HCT116 (cell line): ENCODE data around the gene ZC2HC1C. TPM values are rescaled to one million over a fixed set of nuclear protein-coding genes. Genes with fewer than 3 reads are reported as not detected.

Experiments used
- ATAC-seq: fragments of 200-7000 bp; cut with Tn5 transposase; 2 replicates; pipeline ENCODE4 v1.9.1; 2020; ENCODE audit warnings: mild to moderate bottlenecking, moderate library complexity
- BruUV-seq: library from RNA; stranded (reverse); fragments of 400-500 nt; replicated peaks from 2 replicates; lab custom pipeline; 2021; lab: Mats Ljungman, UMichigan
- CTCF ChIA-PET: fragments of 300-600 bp; sonication (Branson Sonifier 250); formaldehyde crosslinking; loops from one replicate; lab custom pipeline; 2021; ENCODE audit warnings: antibody characterized with exemption; lab: Charles Lee
- POLR2A ChIA-PET: fragments of 300-600, 350-600 bp; sonication (Branson Sonifier 250); formaldehyde crosslinking; loops from one replicate; lab custom pipeline; 2021; ENCODE audit warnings: antibody characterized with exemption; lab: Charles Lee
- RAD21 ChIA-PET, 2 experiments: fragments of 300-600 bp; sonication (Branson Sonifier 250); formaldehyde crosslinking; loops; one replicate each; lab custom pipeline; 2023; ENCODE audit warnings: low total read pairs in 2 of 2; ENCODE audit not compliant: uncharacterized antibody in 2 of 2, unreplicated experiment in 2 of 2, low non-redundant PET in 1 of 2; lab: Charles Lee
- DNase-seq: peaks from one replicate; pipeline ENCODE4 v3.0.0-alpha.2; 2010; ENCODE audit warnings: low read depth, low spot score
- H2AFZ ChIP-seq: fragments of 200-600 bp; shearing (Covaris generic), sonication (generic); 2 replicates; pipeline ENCODE4 v1.6.1; 2017; ENCODE audit warnings: low read depth, mixed run types, mixed read lengths, antibody characterized with exemption, low read length; ENCODE audit not compliant: poor library complexity, severe bottlenecking
- H3K27ac ChIP-seq: 2 replicates; pipeline ENCODE4 v1.5.1; 2012; ENCODE audit warnings: low read depth, low read length
- H3K27me3 ChIP-seq: fragments of 200-600 bp; sonication (generic); 2 replicates; pipeline ENCODE4 v1.6.1; 2016; ENCODE audit warnings: mixed run types, low read length, mixed read lengths; ENCODE audit not compliant: insufficient read depth
- H3K36me3 ChIP-seq, 2 experiments: fragments of 200-500 bp in 1 of 2; fragments of 200-600 bp in 1 of 2; sonication (Bioruptor generic) in 1 of 2; sonication (generic) in 1 of 2; 2 replicates each; pipeline versions ENCODE4 v1.5.1 to v1.6.1; 2014 to 2016; ENCODE audit warnings: low read length in 2 of 2, inconsistent platforms in 1 of 2, mixed read lengths in 1 of 2, mixed run types in 1 of 2; ENCODE audit not compliant: insufficient read depth in 2 of 2, control insufficient read depth in 1 of 2
- H3K4me1 ChIP-seq, 2 experiments: fragments of 200-600 bp in 1 of 2; sonication (generic) in 1 of 2; 2 replicates each; pipeline versions ENCODE4 v1.5.1 to v1.6.1; 2012 to 2017; ENCODE audit warnings: low read length in 2 of 2, inconsistent platforms in 1 of 2, mild to moderate bottlenecking in 1 of 2, mixed read lengths in 1 of 2, mixed run types in 1 of 2, moderate library complexity in 1 of 2; ENCODE audit not compliant: insufficient read depth in 2 of 2, control insufficient read depth in 1 of 2
- H3K4me2 ChIP-seq: fragments of 200-600 bp; sonication (generic); 2 replicates; pipeline ENCODE4 v1.6.1; 2017; ENCODE audit warnings: mixed run types, low read length, mixed read lengths
- H3K4me3 ChIP-seq, 2 experiments: fragments of 200-600 bp in 1 of 2; sonication (generic) in 1 of 2; replicated peaks in 1 of 2; 2 replicates each; pipeline ENCODE4 v1.5.1; 2011 to 2016; ENCODE audit warnings: low read length in 2 of 2, control low read depth in 1 of 2, low read depth in 1 of 2, mild to moderate bottlenecking in 1 of 2, mixed read lengths in 1 of 2, mixed run types in 1 of 2
- H3K79me2 ChIP-seq: fragments of 200-600 bp; sonication (generic); 2 replicates; pipeline ENCODE4 v1.6.1; 2017; ENCODE audit warnings: mild to moderate bottlenecking, mixed run types, low read length, moderate library complexity, mixed read lengths; ENCODE audit not compliant: insufficient read depth
- H3K9ac ChIP-seq: fragments of 200-600 bp; sonication (generic); 2 replicates; pipeline ENCODE4 v1.6.1; 2016; ENCODE audit warnings: low read length, mixed read lengths
- H3K9me2 ChIP-seq: fragments of 200-600 bp; sonication (generic), shearing (Covaris generic); 2 replicates; pipeline ENCODE4 v1.6.1; 2017; ENCODE audit warnings: mixed run types, mild to moderate bottlenecking, moderate library complexity; ENCODE audit not compliant: insufficient read depth
- H3K9me3 ChIP-seq, 2 experiments: fragments of 200-500 bp in 1 of 2; fragments of 200-600 bp in 1 of 2; sonication (Bioruptor generic) in 1 of 2; sonication (generic) in 1 of 2; 2 replicates each; pipeline ENCODE4 v1.6.1; 2014 to 2017; ENCODE audit warnings: low read length in 2 of 2, mixed read lengths in 2 of 2, inconsistent platforms in 1 of 2, low read depth in 1 of 2, mild to moderate bottlenecking in 1 of 2, mixed run types in 1 of 2, moderate library complexity in 1 of 2; ENCODE audit not compliant: control insufficient read depth in 1 of 2, insufficient read depth in 1 of 2
- H4K20me1 ChIP-seq: fragments of 200-600 bp; sonication (generic), shearing (Covaris generic); 2 replicates; pipeline ENCODE4 v1.6.1; 2017; ENCODE audit warnings: mixed run types, mild to moderate bottlenecking, moderate library complexity; ENCODE audit not compliant: insufficient read depth
- CBX3 ChIP-seq: IDR thresholded peaks from 2 replicates; pipeline ENCODE4 v1.6.1; 2012; ENCODE audit warnings: low read depth
- CEBPB ChIP-seq: IDR thresholded peaks from 2 replicates; pipeline ENCODE4 v1.6.1; 2012; ENCODE audit warnings: low read depth
- EGR1 ChIP-seq: IDR thresholded peaks from 2 replicates; pipeline ENCODE4 v1.6.1; 2012; ENCODE audit warnings: low read depth
- ELF1 ChIP-seq: IDR thresholded peaks from 2 replicates; pipeline ENCODE4 v1.6.1; 2012; ENCODE audit warnings: low read depth, borderline replicate concordance
- FOSL1 ChIP-seq: IDR thresholded peaks from 2 replicates; pipeline ENCODE4 v1.6.1; 2012; ENCODE audit warnings: low read depth
- JUND ChIP-seq: IDR thresholded peaks from 2 replicates; pipeline ENCODE4 v1.6.1; 2012
- MAX ChIP-seq: IDR thresholded peaks from 2 replicates; pipeline ENCODE4 v1.6.1; 2012
- POLR2A ChIP-seq: IDR thresholded peaks from 2 replicates; pipeline ENCODE4 v1.7.0; 2011; ENCODE audit warnings: borderline replicate concordance; ENCODE audit not compliant: insufficient read depth, insufficient read length; ENCODE audit errors: extremely low read depth
- RAD21 ChIP-seq: IDR thresholded peaks from 2 replicates; pipeline ENCODE4 v1.6.1; 2012; ENCODE audit warnings: low read depth, mild to moderate bottlenecking
- YY1 ChIP-seq: IDR thresholded peaks from 2 replicates; pipeline ENCODE4 v1.6.1; 2011; ENCODE audit warnings: low read length, low read depth, moderate library complexity, mild to moderate bottlenecking; ENCODE audit not compliant: insufficient replicate concordance; ENCODE audit errors: extremely low read depth
- ZFX ChIP-seq: fragments of 450-650 bp; IDR thresholded peaks from 2 replicates; pipeline ENCODE4 v1.6.1; 2017
- intact Hi-C: fragments of 100-400 bp; cut with micrococcal nuclease; formaldehyde crosslinking; loops from 2 replicates; pipeline ENCODE4 v1.10.0; 2022
- total RNA-seq: library from RNA; stranded (reverse); gene quantifications from one replicate; pipeline ENCODE4 v1.2.1, GENCODE V29; 2021; ENCODE audit not compliant: unreplicated experiment
- TF ChIP-seq, protein P1 (sequence below): IDR thresholded peaks from 2 replicates; pipeline ENCODE4 v1.6.1; 2012
- TF ChIP-seq, protein P2 (sequence below): IDR thresholded peaks from 2 replicates; pipeline ENCODE4 v1.6.1; 2012; ENCODE audit warnings: low read depth
- TF ChIP-seq, protein P3 (sequence below), 3 experiments: fragments of 200-600 bp in 1 of 3; sonication (generic) in 1 of 3; IDR thresholded peaks in 2 of 3; conservative IDR thresholded peaks in 1 of 3; 2 replicates each; pipeline ENCODE4 v1.5.1; 2012 to 2017; ENCODE audit warnings: low read depth in 2 of 3, low read length in 2 of 3, antibody characterized with exemption in 1 of 3, borderline replicate concordance in 1 of 3, control low read depth in 1 of 3, mild to moderate bottlenecking in 1 of 3, mixed read lengths in 1 of 3, mixed run types in 1 of 3, moderate library complexity in 1 of 3; ENCODE audit not compliant: insufficient read depth in 1 of 3

The ZC2HC1C gene
- total RNA-seq, 1 experiment from 2014 or later = 0.98 TPM

DNA sequence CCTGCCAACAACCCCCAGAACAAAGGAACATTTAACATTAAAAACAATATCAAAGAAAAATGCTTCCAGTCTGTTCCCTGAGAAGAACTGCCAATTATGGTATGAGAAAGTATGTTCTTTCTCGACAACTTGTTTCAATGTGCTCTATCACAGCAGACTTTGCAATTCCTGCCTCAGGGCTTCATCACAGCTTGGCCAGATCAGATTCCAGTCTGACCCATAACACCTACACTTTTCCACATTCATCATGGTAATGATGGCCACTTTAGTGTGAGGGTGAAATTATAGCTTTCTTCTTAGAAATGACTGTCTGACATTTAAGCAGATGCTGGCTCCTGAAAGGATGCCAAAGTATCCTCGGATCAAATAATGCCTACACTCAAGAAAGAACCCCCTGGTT is 40.4 kb downstream of the ZC2HC1C start:
- RAD21 ChIA-PET = no interaction called here
- Histone ChIP-seq H3K27ac (no peak overlapping the region), H3K36me3 (peaks cover 45 to 50% of the 10 kb centered on the region in 2 experiments), H2AFZ (no peak overlapping the region), H3K4me1 (no peaks in the 10 kb centered on the region), H3K9me2 (no peaks in the 10 kb centered on the region), H3K79me2 (no peaks in the 10 kb centered on the region), H3K4me3 (no peak overlapping the region), H3K27me3 (no peaks in the 10 kb centered on the region), H3K4me2 (no peak overlapping the region), H3K9ac (no peak overlapping the region), H4K20me1 (no peaks in the 10 kb centered on the region), H3K9me3 (no peaks in the 10 kb centered on the region)
- TF ChIP-seq RAD21 = no peak
- no peak for TF ChIP-seq CEBPB
- no peak for TF ChIP-seq MAX
- TF ChIP-seq, protein P1, sequence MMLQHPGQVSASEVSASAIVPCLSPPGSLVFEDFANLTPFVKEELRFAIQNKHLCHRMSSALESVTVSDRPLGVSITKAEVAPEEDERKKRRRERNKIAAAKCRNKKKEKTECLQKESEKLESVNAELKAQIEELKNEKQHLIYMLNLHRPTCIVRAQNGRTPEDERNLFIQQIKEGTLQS = no peak
- TF ChIP-seq ELF1 = no peak
- no peak for TF ChIP-seq FOSL1
- TF ChIP-seq CBX3 = no peak
- TF ChIP-seq EGR1 = no peak
- POLR2A ChIA-PET = no interaction called here
- intact Hi-C loops = no loop called here
- ATAC-seq (no peak), DNase-seq (no peak)
- CTCF ChIA-PET = no interaction called here
- no TSS peak for BruUV-seq

DNA sequence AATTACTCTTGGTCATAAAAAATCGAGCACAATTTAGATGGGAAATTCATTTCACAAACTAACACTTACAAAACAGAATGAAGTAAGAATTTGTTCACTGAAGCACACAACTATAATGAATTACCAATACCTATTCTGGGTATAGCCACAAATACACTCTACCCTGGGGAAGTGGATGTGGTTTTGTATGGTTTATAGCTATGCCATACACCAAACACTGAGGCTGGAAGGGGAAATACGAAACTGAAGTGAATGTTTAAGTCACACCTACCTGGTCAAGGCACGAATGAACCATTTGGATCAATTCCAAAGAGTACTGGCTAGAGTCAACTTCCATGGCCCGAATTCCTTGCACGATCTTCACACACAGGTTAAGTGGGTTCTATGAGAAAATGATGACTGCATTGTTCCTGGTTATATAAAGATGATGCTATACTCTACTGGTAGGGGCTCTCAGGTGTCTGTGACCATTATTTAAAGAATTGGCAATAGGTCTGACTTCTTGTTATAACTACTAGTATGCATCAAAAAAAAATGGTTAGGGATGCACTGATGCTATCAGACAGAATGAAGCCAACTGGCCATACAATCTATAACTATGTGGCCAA is 44.6 kb downstream of the ZC2HC1C start:
- ChIA-PET POLR2A (no interaction called here), CTCF (no interaction called here), RAD21 (no interaction called here)
- BruUV-seq = no TSS peak
- H3K9ac ChIP-seq = no peak overlapping the region
- ATAC-seq (no peak), DNase-seq (no peak)
- H3K4me1 ChIP-seq = no peaks in the 10 kb centered on the region
- H3K4me2 ChIP-seq = no peak overlapping the region
- no peaks in the 10 kb centered on the region for H3K9me3 ChIP-seq
- H3K79me2 ChIP-seq = no peaks in the 10 kb centered on the region
- peaks cover 48 to 51% of the 10 kb centered on the region in 2 experiments for H3K36me3 ChIP-seq
- no peak overlapping the region for H2AFZ ChIP-seq
- no peak overlapping the region for H3K4me3 ChIP-seq
- intact Hi-C loops = no loop called here
- H3K27me3 ChIP-seq = no peaks in the 10 kb centered on the region
- H3K27ac ChIP-seq = no peak overlapping the region
- no peaks in the 10 kb centered on the region for H3K9me2 ChIP-seq
- H4K20me1 ChIP-seq = no peaks in the 10 kb centered on the region
- TF ChIP-seq, protein P2, sequence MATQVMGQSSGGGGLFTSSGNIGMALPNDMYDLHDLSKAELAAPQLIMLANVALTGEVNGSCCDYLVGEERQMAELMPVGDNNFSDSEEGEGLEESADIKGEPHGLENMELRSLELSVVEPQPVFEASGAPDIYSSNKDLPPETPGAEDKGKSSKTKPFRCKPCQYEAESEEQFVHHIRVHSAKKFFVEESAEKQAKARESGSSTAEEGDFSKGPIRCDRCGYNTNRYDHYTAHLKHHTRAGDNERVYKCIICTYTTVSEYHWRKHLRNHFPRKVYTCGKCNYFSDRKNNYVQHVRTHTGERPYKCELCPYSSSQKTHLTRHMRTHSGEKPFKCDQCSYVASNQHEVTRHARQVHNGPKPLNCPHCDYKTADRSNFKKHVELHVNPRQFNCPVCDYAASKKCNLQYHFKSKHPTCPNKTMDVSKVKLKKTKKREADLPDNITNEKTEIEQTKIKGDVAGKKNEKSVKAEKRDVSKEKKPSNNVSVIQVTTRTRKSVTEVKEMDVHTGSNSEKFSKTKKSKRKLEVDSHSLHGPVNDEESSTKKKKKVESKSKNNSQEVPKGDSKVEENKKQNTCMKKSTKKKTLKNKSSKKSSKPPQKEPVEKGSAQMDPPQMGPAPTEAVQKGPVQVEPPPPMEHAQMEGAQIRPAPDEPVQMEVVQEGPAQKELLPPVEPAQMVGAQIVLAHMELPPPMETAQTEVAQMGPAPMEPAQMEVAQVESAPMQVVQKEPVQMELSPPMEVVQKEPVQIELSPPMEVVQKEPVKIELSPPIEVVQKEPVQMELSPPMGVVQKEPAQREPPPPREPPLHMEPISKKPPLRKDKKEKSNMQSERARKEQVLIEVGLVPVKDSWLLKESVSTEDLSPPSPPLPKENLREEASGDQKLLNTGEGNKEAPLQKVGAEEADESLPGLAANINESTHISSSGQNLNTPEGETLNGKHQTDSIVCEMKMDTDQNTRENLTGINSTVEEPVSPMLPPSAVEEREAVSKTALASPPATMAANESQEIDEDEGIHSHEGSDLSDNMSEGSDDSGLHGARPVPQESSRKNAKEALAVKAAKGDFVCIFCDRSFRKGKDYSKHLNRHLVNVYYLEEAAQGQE = no peak
- no peak for TF ChIP-seq MAX
- no peak for TF ChIP-seq POLR2A
- TF ChIP-seq ZFX = no peak
- no peak for TF ChIP-seq CBX3
- no peak for TF ChIP-seq YY1
- no peak for TF ChIP-seq FOSL1
- no peak for TF ChIP-seq JUND
- TF ChIP-seq CEBPB = no peak
- TF ChIP-seq, protein P3, sequence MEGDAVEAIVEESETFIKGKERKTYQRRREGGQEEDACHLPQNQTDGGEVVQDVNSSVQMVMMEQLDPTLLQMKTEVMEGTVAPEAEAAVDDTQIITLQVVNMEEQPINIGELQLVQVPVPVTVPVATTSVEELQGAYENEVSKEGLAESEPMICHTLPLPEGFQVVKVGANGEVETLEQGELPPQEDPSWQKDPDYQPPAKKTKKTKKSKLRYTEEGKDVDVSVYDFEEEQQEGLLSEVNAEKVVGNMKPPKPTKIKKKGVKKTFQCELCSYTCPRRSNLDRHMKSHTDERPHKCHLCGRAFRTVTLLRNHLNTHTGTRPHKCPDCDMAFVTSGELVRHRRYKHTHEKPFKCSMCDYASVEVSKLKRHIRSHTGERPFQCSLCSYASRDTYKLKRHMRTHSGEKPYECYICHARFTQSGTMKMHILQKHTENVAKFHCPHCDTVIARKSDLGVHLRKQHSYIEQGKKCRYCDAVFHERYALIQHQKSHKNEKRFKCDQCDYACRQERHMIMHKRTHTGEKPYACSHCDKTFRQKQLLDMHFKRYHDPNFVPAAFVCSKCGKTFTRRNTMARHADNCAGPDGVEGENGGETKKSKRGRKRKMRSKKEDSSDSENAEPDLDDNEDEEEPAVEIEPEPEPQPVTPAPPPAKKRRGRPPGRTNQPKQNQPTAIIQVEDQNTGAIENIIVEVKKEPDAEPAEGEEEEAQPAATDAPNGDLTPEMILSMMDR (IDR thresholded peaks at IDR 0.05 in 2 of 3, conservative IDR thresholded peaks at IDR 0.05 in 1 of 3; ENCODE audit: borderline replicate concordance in 1 of 3, insufficient read depth in 1 of 3, low read depth in 2 of 3, low read length in 2 of 3) = no peak
- no peak for TF ChIP-seq EGR1
- TF ChIP-seq, protein P1 = no peak
